Peyer's patch (tissue), 4 donors: Measurements from ENCODE around the gene ISG20L2.

ENCODE experiments used
- POLR2A ChIP-seq, 2 donors: fragments of 450-650 bp; IDR thresholded peaks; one replicate each; pipeline ENCODE4 v1.5.1; 2017; ENCODE audit warnings: antibody characterized with exemption in 2 of 2, mild to moderate bottlenecking in 2 of 2, moderate library complexity in 2 of 2
- TF ChIP-seq, protein P1 (sequence below), 6 experiments: fragments of 450-650 bp in 4 of 6; fragments of 200-600 bp in 2 of 6; sonication (generic) in 1 of 6; IDR thresholded peaks; one replicate each; pipeline ENCODE4 v1.5.1; 2017 to 2019; ENCODE audit warnings: antibody characterized with exemption in 6 of 6, mild to moderate bottlenecking in 3 of 6, moderate library complexity in 1 of 6

- TF ChIP-seq, protein P1, sequence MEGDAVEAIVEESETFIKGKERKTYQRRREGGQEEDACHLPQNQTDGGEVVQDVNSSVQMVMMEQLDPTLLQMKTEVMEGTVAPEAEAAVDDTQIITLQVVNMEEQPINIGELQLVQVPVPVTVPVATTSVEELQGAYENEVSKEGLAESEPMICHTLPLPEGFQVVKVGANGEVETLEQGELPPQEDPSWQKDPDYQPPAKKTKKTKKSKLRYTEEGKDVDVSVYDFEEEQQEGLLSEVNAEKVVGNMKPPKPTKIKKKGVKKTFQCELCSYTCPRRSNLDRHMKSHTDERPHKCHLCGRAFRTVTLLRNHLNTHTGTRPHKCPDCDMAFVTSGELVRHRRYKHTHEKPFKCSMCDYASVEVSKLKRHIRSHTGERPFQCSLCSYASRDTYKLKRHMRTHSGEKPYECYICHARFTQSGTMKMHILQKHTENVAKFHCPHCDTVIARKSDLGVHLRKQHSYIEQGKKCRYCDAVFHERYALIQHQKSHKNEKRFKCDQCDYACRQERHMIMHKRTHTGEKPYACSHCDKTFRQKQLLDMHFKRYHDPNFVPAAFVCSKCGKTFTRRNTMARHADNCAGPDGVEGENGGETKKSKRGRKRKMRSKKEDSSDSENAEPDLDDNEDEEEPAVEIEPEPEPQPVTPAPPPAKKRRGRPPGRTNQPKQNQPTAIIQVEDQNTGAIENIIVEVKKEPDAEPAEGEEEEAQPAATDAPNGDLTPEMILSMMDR (IDR thresholded peaks at IDR 0.05): no peak
- TF ChIP-seq POLR2A (IDR thresholded peaks at IDR 0.05): no peak
These were observed 10.3 kb upstream of the ISG20L2 start for GRCh38 chr1:156738916-156739315.
